Measurements from ENCODE around the gene CHGA. TPM values are rescaled to one million over a fixed set of nuclear protein-coding genes. Genes with fewer than 3 reads are reported as not detected.

The CHGA gene
- total and polyA plus RNA-seq, 4 donors: 0.05 TPM; not detected in 3

DNA sequence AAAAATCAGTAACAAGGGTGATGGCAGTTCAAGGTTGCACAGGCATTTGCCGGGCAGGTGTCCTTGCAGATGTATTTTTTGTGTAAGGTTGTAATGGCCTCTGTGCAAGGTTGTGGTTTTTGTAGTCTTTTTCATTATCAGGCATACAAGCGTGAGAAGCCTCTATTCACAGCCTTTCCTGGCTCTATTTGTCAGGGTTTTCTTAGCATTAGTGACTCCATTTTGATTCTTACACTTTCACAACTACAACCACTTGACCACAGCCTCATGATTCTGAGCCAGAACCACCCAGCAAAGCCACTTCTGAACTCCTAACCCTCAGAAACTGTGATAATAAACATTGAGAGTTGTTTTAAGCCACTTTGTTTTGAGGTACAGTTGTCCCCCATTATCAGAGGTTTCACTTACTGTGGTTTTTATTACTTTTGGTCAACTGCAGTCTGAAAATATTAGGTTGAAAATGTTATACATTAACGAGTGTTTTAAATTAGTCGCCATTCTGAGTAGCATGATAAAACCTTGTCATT is 27.5 kb upstream of the CHGA start:
- Histone ChIP-seq H3K4me1 (ENCODE audit: control insufficient read depth in 4 of 4, insufficient read depth in 4 of 4, low read length in 3 of 4) (no peaks in the 10 kb centered on the region), H3K9ac (ENCODE audit: low read depth in 1 of 2, low read length in 2 of 2) (no peak overlapping the region), H3K4me3 (ENCODE audit: low read depth in 1 of 3, low read length in 3 of 3) (no peak overlapping the region), H3K27ac (ENCODE audit: low read depth in 1 of 2, low read length in 2 of 2) (no peak overlapping the region), H3K27me3 (ENCODE audit: control insufficient read depth in 4 of 4, insufficient read depth in 4 of 4, low read length in 3 of 4) (no peaks in the 10 kb centered on the region), H3K9me3 (ENCODE audit: control insufficient read depth in 4 of 4, low read length in 3 of 4) (peaks cover 3 to 5% (median 4%) of the 10 kb centered on the region in 4 donors), H3K36me3 (ENCODE audit: control insufficient read depth in 4 of 4, insufficient read depth in 3 of 4, low read depth in 1 of 4, low read length in 3 of 4) (no peaks in the 10 kb centered on the region)
- DNase-seq (ENCODE audit: low spot score): no peak
- TF ChIP-seq, protein P1, sequence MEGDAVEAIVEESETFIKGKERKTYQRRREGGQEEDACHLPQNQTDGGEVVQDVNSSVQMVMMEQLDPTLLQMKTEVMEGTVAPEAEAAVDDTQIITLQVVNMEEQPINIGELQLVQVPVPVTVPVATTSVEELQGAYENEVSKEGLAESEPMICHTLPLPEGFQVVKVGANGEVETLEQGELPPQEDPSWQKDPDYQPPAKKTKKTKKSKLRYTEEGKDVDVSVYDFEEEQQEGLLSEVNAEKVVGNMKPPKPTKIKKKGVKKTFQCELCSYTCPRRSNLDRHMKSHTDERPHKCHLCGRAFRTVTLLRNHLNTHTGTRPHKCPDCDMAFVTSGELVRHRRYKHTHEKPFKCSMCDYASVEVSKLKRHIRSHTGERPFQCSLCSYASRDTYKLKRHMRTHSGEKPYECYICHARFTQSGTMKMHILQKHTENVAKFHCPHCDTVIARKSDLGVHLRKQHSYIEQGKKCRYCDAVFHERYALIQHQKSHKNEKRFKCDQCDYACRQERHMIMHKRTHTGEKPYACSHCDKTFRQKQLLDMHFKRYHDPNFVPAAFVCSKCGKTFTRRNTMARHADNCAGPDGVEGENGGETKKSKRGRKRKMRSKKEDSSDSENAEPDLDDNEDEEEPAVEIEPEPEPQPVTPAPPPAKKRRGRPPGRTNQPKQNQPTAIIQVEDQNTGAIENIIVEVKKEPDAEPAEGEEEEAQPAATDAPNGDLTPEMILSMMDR (IDR thresholded peaks at IDR 0.05; ENCODE audit: low read depth, low read length, missing input control): no peak
- TF ChIP-seq EGR1 (IDR thresholded peaks at IDR 0.05; ENCODE audit: low read depth in 2 of 2): no peak
- no peak for TF ChIP-seq TAF1 (conservative IDR thresholded peaks at IDR 0.05)
- TF ChIP-seq, protein P2, sequence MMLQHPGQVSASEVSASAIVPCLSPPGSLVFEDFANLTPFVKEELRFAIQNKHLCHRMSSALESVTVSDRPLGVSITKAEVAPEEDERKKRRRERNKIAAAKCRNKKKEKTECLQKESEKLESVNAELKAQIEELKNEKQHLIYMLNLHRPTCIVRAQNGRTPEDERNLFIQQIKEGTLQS (IDR thresholded peaks at IDR 0.05): no peak
- TF ChIP-seq FOXA1 (IDR thresholded peaks at IDR 0.05): no peak
- no peak for TF ChIP-seq HNF4G (IDR thresholded peaks at IDR 0.05)
- no peak for TF ChIP-seq JUND (IDR thresholded peaks at IDR 0.05)
- 63% methylated on average over 4 of the region's 4 CpGs for WGBS

DNA sequence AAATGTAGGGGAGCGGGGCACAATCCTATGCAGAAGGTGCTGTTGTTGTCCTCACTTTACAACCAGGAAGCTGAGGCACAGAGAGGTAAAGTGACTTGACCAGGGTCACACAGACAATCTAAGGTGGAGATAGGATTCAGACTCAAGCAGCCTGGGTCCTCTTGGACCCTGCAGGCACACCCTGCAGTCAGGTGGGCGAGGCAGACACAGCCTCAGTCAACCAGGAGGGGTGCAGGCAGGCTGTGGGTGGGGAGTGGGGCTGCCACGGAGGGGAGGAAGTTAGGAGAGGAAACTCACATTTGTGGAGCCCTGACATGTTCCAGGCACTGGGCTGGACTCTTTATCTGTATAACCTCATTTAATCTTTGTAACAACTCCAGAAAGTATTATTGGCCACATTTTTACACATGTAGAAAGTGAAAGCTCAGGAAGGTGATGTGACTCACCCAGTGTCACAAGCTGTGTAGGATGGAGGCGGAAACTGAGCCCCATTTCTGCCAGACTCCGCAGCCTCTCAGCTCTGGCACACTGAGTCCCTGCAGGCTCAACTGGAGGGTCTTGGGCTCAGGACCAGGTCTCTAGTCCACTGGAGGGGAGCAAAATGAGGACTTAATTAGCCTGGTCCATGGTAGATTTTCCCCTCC is 24.9 kb upstream of the CHGA start:
- WGBS: 75% methylated on average over 5 of the region's 5 CpGs
- no peak overlapping the region for H3K9ac ChIP-seq (ENCODE audit: low read depth in 1 of 2, low read length in 2 of 2)
- H3K27ac ChIP-seq (ENCODE audit: low read depth in 1 of 2, low read length in 2 of 2): no peak overlapping the region
- no peaks in the 10 kb centered on the region for H3K4me1 ChIP-seq (ENCODE audit: control insufficient read depth in 4 of 4, insufficient read depth in 4 of 4, low read length in 3 of 4)
- no peak for DNase-seq (ENCODE audit: low spot score)
- TF ChIP-seq, protein P3, sequence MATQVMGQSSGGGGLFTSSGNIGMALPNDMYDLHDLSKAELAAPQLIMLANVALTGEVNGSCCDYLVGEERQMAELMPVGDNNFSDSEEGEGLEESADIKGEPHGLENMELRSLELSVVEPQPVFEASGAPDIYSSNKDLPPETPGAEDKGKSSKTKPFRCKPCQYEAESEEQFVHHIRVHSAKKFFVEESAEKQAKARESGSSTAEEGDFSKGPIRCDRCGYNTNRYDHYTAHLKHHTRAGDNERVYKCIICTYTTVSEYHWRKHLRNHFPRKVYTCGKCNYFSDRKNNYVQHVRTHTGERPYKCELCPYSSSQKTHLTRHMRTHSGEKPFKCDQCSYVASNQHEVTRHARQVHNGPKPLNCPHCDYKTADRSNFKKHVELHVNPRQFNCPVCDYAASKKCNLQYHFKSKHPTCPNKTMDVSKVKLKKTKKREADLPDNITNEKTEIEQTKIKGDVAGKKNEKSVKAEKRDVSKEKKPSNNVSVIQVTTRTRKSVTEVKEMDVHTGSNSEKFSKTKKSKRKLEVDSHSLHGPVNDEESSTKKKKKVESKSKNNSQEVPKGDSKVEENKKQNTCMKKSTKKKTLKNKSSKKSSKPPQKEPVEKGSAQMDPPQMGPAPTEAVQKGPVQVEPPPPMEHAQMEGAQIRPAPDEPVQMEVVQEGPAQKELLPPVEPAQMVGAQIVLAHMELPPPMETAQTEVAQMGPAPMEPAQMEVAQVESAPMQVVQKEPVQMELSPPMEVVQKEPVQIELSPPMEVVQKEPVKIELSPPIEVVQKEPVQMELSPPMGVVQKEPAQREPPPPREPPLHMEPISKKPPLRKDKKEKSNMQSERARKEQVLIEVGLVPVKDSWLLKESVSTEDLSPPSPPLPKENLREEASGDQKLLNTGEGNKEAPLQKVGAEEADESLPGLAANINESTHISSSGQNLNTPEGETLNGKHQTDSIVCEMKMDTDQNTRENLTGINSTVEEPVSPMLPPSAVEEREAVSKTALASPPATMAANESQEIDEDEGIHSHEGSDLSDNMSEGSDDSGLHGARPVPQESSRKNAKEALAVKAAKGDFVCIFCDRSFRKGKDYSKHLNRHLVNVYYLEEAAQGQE (IDR thresholded peaks at IDR 0.05): no peak
- no peak for TF ChIP-seq FOXA2 (IDR thresholded peaks at IDR 0.05)
- TF ChIP-seq SP1 (IDR thresholded peaks at IDR 0.05): no peak
- TF ChIP-seq, protein P4, sequence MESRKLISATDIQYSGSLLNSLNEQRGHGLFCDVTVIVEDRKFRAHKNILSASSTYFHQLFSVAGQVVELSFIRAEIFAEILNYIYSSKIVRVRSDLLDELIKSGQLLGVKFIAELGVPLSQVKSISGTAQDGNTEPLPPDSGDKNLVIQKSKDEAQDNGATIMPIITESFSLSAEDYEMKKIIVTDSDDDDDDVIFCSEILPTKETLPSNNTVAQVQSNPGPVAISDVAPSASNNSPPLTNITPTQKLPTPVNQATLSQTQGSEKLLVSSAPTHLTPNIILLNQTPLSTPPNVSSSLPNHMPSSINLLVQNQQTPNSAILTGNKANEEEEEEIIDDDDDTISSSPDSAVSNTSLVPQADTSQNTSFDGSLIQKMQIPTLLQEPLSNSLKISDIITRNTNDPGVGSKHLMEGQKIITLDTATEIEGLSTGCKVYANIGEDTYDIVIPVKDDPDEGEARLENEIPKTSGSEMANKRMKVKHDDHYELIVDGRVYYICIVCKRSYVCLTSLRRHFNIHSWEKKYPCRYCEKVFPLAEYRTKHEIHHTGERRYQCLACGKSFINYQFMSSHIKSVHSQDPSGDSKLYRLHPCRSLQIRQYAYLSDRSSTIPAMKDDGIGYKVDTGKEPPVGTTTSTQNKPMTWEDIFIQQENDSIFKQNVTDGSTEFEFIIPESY (IDR thresholded peaks at IDR 0.05): no peak
- TF ChIP-seq YY1 (IDR thresholded peaks at IDR 0.05): no peak
- no peak for TF ChIP-seq RAD21 (IDR thresholded peaks at IDR 0.05)
- TF ChIP-seq HNF4A (conservative IDR thresholded peaks at IDR 0.05): no peak
- no peak overlapping the region for H3K4me3 ChIP-seq (ENCODE audit: low read depth in 1 of 3, low read length in 3 of 3)
- peaks cover 0 to 4% (median 3%) of the 10 kb centered on the region in 4 donors for H3K9me3 ChIP-seq (ENCODE audit: control insufficient read depth in 4 of 4, low read length in 3 of 4)
- H3K36me3 ChIP-seq (ENCODE audit: control insufficient read depth in 4 of 4, insufficient read depth in 3 of 4, low read depth in 1 of 4, low read length in 3 of 4): no peaks in the 10 kb centered on the region
- no peaks in the 10 kb centered on the region for H3K27me3 ChIP-seq (ENCODE audit: control insufficient read depth in 4 of 4, insufficient read depth in 4 of 4, low read length in 3 of 4)

Measured in liver (tissue), 9 donors.